ENCODE measurements around the gene THAP10.

DNA sequence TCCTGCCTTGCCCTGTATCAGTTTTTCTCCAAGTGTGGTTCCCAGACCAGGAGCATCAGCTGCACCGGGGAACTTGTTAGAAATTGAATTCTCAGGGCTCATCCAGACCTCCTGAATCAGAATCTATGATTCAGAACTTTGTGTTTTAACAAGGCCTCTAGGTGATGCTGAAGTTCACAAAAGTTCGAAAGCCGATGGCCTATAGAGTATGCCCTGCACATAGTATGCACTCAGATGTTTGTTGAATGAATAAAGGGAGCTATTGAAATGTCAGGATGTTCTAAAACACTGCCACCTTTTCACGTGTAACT lies 37.6 kb downstream of the THAP10 start:
- TF ChIP-seq, protein P1, sequence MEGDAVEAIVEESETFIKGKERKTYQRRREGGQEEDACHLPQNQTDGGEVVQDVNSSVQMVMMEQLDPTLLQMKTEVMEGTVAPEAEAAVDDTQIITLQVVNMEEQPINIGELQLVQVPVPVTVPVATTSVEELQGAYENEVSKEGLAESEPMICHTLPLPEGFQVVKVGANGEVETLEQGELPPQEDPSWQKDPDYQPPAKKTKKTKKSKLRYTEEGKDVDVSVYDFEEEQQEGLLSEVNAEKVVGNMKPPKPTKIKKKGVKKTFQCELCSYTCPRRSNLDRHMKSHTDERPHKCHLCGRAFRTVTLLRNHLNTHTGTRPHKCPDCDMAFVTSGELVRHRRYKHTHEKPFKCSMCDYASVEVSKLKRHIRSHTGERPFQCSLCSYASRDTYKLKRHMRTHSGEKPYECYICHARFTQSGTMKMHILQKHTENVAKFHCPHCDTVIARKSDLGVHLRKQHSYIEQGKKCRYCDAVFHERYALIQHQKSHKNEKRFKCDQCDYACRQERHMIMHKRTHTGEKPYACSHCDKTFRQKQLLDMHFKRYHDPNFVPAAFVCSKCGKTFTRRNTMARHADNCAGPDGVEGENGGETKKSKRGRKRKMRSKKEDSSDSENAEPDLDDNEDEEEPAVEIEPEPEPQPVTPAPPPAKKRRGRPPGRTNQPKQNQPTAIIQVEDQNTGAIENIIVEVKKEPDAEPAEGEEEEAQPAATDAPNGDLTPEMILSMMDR (tag by site-specific recombination; IDR thresholded peaks at IDR 0.05): no peak
- TF ChIP-seq, protein P2, sequence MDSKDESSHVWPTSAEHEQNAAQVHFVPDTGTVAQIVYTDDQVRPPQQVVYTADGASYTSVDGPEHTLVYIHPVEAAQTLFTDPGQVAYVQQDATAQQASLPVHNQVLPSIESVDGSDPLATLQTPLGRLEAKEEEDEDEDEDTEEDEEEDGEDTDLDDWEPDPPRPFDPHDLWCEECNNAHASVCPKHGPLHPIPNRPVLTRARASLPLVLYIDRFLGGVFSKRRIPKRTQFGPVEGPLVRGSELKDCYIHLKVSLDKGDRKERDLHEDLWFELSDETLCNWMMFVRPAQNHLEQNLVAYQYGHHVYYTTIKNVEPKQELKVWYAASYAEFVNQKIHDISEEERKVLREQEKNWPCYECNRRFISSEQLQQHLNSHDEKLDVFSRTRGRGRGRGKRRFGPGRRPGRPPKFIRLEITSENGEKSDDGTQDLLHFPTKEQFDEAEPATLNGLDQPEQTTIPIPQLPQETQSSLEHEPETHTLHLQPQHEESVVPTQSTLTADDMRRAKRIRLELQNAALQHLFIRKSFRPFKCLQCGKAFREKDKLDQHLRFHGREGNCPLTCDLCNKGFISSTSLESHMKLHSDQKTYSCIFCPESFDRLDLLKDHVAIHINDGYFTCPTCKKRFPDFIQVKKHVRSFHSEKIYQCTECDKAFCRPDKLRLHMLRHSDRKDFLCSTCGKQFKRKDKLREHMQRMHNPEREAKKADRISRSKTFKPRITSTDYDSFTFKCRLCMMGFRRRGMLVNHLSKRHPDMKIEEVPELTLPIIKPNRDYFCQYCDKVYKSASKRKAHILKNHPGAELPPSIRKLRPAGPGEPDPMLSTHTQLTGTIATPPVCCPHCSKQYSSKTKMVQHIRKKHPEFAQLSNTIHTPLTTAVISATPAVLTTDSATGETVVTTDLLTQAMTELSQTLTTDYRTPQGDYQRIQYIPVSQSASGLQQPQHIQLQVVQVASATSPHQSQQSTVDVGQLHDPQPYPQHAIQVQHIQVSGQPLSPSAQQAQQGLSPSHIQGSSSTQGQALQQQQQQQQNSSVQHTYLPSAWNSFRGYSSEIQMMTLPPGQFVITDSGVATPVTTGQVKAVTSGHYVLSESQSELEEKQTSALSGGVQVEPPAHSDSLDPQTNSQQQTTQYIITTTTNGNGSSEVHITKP (tag by site-specific recombination; IDR thresholded peaks at IDR 0.05): no peak
- no peak for TF ChIP-seq ZNF423 (tag by site-specific recombination; IDR thresholded peaks at IDR 0.05)
- TF ChIP-seq ZNF23 (tag by site-specific recombination; IDR thresholded peaks at IDR 0.05; ENCODE audit: borderline replicate concordance): no peak
- TF ChIP-seq, protein P3, sequence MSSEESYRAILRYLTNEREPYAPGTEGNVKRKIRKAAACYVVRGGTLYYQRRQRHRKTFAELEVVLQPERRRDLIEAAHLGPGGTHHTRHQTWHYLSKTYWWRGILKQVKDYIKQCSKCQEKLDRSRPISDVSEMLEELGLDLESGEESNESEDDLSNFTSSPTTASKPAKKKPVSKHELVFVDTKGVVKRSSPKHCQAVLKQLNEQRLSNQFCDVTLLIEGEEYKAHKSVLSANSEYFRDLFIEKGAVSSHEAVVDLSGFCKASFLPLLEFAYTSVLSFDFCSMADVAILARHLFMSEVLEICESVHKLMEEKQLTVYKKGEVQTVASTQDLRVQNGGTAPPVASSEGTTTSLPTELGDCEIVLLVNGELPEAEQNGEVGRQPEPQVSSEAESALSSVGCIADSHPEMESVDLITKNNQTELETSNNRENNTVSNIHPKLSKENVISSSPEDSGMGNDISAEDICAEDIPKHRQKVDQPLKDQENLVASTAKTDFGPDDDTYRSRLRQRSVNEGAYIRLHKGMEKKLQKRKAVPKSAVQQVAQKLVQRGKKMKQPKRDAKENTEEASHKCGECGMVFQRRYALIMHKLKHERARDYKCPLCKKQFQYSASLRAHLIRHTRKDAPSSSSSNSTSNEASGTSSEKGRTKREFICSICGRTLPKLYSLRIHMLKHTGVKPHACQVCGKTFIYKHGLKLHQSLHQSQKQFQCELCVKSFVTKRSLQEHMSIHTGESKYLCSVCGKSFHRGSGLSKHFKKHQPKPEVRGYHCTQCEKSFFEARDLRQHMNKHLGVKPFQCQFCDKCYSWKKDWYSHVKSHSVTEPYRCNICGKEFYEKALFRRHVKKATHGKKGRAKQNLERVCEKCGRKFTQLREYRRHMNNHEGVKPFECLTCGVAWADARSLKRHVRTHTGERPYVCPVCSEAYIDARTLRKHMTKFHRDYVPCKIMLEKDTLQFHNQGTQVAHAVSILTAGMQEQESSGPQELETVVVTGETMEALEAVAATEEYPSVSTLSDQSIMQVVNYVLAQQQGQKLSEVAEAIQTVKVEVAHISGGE (tag by site-specific recombination; conservative IDR thresholded peaks at IDR 0.05; ENCODE audit: low read depth): no peak
- TF ChIP-seq BCL11A (tag by site-specific recombination; IDR thresholded peaks at IDR 0.05; ENCODE audit: low read depth): no peak
- TF ChIP-seq, protein P4, sequence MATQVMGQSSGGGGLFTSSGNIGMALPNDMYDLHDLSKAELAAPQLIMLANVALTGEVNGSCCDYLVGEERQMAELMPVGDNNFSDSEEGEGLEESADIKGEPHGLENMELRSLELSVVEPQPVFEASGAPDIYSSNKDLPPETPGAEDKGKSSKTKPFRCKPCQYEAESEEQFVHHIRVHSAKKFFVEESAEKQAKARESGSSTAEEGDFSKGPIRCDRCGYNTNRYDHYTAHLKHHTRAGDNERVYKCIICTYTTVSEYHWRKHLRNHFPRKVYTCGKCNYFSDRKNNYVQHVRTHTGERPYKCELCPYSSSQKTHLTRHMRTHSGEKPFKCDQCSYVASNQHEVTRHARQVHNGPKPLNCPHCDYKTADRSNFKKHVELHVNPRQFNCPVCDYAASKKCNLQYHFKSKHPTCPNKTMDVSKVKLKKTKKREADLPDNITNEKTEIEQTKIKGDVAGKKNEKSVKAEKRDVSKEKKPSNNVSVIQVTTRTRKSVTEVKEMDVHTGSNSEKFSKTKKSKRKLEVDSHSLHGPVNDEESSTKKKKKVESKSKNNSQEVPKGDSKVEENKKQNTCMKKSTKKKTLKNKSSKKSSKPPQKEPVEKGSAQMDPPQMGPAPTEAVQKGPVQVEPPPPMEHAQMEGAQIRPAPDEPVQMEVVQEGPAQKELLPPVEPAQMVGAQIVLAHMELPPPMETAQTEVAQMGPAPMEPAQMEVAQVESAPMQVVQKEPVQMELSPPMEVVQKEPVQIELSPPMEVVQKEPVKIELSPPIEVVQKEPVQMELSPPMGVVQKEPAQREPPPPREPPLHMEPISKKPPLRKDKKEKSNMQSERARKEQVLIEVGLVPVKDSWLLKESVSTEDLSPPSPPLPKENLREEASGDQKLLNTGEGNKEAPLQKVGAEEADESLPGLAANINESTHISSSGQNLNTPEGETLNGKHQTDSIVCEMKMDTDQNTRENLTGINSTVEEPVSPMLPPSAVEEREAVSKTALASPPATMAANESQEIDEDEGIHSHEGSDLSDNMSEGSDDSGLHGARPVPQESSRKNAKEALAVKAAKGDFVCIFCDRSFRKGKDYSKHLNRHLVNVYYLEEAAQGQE (tag by site-specific recombination; IDR thresholded peaks at IDR 0.05): no peak
